ENCODE results near the gene MGRN1. TPM values are rescaled to one million over a fixed set of nuclear protein-coding genes. Genes with fewer than 3 reads are reported as not detected.

The MGRN1 gene
- total and polyA plus RNA-seq, 2 donors from 2014 or later, result 19.7 to 90.8 TPM

DNA sequence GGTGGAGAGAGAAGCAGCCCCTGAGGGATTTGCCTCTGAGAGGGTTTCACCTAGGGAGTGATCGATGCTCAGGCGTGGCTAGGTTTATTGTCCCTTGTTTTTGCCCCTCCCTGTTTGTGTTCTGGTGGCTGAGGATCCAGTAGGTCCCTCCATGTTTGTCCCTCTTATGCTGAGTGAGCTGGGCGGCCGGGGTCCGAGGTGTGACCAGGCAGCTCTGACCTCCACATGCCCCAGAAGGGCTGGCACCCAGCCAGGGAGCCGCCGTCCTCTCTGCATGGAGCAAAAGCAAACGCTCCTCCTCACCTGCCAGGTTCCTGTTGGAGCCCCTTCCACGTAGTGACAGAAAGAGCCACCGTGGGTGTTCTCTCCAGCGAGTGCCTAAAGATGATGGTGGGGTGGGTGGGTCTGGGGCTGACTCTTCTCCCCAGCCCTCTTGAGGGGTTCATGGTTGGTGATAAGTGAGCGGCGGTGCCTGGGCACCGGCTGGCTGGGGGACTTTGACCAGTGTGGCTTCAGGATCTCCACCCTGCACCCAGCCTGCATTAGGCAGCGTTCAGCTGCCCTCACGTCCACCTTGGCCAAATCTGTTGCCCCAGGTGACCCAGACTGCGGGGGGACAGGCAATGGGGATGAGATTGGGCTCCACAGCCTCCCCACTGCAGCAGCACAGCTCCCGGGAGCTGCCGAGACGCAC is 54.7 kb downstream of the MGRN1 start:
- FAIRE-seq (no peak), DNase-seq (peak in 1 of 5 donors; percentile 50)
- Histone ChIP-seq H3K27ac (ENCODE audit: low read depth in 2 of 2, low read length in 2 of 2) (peak overlapping the region; percentile 64 to 88), H3K4me1 (ENCODE audit: control insufficient read depth in 2 of 3, insufficient read depth in 2 of 3, low read depth in 1 of 3, low read length in 3 of 3) (peaks cover 0 to 16% (median 12%) of the 10 kb centered on the region in 3 donors), H3K9ac (ENCODE audit: low read length in 3 of 3) (peak overlapping the region in 1 of 3 donors; percentile 40), H3K9me3 (ENCODE audit: control insufficient read depth in 2 of 3, insufficient read depth in 1 of 3, low read length in 3 of 3) (no peaks in the 10 kb centered on the region), H3K27me3 (ENCODE audit: control insufficient read depth, insufficient read depth, low read length) (no peaks in the 10 kb centered on the region), H3K4me3 (ENCODE audit: low read length in 3 of 3) (peak overlapping the region in 2 of 3 donors; percentile 12 to 52), H3K36me3 (ENCODE audit: control insufficient read depth in 2 of 3, insufficient read depth in 3 of 3, low read length in 3 of 3) (peaks cover 0 to 4% (median 3%) of the 10 kb centered on the region in 3 donors)
- intact Hi-C loops (cut with DNase I), result no loop called here
- TF ChIP-seq CTCF (IDR thresholded peaks at IDR 0.05; ENCODE audit: borderline replicate concordance, extremely low read depth, insufficient read depth), result no peak

DNA sequence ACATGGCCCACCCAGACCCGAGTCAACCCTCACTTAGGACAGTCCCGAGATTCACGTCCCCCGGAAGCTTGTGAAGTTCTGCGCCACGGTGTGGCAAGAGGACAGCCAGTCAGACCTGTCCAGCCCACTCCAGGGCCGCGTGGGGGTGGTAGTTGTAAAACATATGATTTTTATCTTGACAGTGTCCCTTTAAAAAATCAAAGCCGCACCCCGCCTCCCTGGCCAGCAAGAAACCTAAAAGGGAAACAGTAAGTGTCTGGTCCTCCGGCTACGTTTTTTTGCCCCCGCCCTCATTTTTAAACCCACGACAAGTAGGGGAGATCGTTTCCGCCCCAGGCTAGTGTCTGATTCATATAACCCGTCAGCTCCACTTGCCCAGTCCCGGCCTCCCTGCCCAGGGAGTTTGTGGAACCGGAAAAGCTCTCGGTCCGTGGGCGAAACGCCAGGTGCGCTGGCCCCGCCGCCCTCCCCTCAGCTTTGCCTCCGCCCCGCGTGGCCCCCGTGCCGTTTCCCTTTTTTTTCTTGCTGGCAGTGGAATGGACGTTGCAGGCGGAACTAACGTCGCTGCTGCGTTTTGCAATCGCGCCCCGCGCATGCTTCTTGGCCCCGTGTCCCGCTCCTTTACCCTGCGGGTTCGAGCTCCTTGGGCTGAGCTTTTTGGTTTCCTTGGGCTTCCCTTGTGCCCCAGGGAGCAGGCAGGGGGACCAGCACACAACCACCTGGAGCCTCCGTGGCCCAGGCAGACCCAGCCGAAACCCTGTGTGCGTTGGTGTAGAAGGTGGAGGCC is 55.4 kb downstream of the MGRN1 start:
- H3K9ac ChIP-seq (ENCODE audit: low read length in 3 of 3), result peak overlapping the region in 1 of 3 donors; percentile 51
- DNase-seq (peak in 4 of 5 donors; percentile 37 to 92 (median 58)), FAIRE-seq (no peak)
- peaks cover 0 to 4% (median 3%) of the 10 kb centered on the region in 3 donors for H3K36me3 ChIP-seq (ENCODE audit: control insufficient read depth in 2 of 3, insufficient read depth in 3 of 3, low read length in 3 of 3)
- no peaks in the 10 kb centered on the region for H3K9me3 ChIP-seq (ENCODE audit: control insufficient read depth in 2 of 3, insufficient read depth in 1 of 3, low read length in 3 of 3)
- peak overlapping the region; percentile 64 to 88 for H3K27ac ChIP-seq (ENCODE audit: low read depth in 2 of 2, low read length in 2 of 2)
- peak overlapping the region in 2 of 3 donors; percentile 12 to 52 for H3K4me3 ChIP-seq (ENCODE audit: low read length in 3 of 3)
- intact Hi-C loops (cut with DNase I), result no loop called here
- peaks cover 0 to 16% (median 12%) of the 10 kb centered on the region in 3 donors for H3K4me1 ChIP-seq (ENCODE audit: control insufficient read depth in 2 of 3, insufficient read depth in 2 of 3, low read depth in 1 of 3, low read length in 3 of 3)
- TF ChIP-seq CTCF (IDR thresholded peaks at IDR 0.05; ENCODE audit: borderline replicate concordance, extremely low read depth, insufficient read depth), result no peak
- H3K27me3 ChIP-seq (ENCODE audit: control insufficient read depth, insufficient read depth, low read length), result no peaks in the 10 kb centered on the region

DNA sequence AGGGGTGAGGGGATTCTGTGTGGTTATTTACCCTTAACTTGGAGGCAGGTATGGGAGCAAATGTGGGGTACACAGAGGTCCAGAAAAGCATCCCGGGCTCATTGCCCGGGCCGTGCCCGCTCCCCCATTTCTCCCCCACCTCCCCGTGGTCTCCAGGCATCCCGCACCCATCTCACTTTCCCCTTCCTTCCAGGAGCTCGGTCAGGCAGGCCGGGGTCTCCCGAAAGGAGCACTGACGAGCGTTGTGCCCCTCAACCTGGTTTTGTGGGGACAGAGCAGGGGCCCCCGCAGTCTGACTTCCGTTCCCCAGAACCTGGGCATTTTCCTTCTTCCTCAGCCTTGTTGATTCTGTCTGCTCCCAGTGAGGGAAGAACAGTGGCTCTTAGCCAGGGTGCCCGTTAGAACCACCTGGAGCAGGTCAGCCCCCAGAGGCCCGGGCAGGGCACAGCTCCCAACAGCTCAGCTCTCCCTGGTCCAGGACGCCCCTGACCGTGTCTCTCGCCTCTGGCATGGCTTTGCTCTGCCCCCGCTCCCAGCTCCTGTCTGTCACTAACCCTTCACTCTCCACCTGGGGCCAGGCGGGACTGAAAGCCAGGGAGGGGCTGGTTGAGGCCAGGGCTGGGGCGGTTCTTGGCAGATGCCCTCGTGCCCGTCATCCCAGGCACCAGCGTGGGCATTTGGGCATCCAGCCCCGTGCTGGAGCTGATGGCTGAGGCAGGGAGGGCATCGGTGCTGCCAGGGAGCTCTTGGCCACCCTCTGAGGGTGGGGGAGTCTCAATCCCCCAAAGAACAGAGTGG is 56.2 kb downstream of the MGRN1 start:
- FAIRE-seq (no peak), DNase-seq (peak in 1 of 5 donors; percentile 77)
- peak overlapping the region in 1 of 3 donors; percentile 52 for H3K4me3 ChIP-seq (ENCODE audit: low read length in 3 of 3)
- peaks cover 0 to 16% (median 7%) of the 10 kb centered on the region in 3 donors for H3K4me1 ChIP-seq (ENCODE audit: control insufficient read depth in 2 of 3, insufficient read depth in 2 of 3, low read depth in 1 of 3, low read length in 3 of 3)
- H3K36me3 ChIP-seq (ENCODE audit: control insufficient read depth in 2 of 3, insufficient read depth in 3 of 3, low read length in 3 of 3), result peaks cover 0 to 6% (median 4%) of the 10 kb centered on the region in 3 donors
- no peaks in the 10 kb centered on the region for H3K9me3 ChIP-seq (ENCODE audit: control insufficient read depth in 2 of 3, insufficient read depth in 1 of 3, low read length in 3 of 3)
- peak overlapping the region in 1 of 3 donors; percentile 51 for H3K9ac ChIP-seq (ENCODE audit: low read length in 3 of 3)
- no peak for TF ChIP-seq CTCF (IDR thresholded peaks at IDR 0.05; ENCODE audit: borderline replicate concordance, extremely low read depth, insufficient read depth)
- no peaks in the 10 kb centered on the region for H3K27me3 ChIP-seq (ENCODE audit: control insufficient read depth, insufficient read depth, low read length)
- H3K27ac ChIP-seq (ENCODE audit: low read depth in 2 of 2, low read length in 2 of 2), result peak overlapping the region; percentile 64 to 88
- intact Hi-C loops (cut with DNase I), result no loop called here

Data from kidney (tissue), 14 donors.